NCI-H2171 treated with DMSO at 0.1 percent for 48 hours (cell line): ENCODE results near the gene ST7.

ENCODE experiments used
- DNase-seq: peaks from one replicate; lab custom pipeline; 2025; lab: John Stamatoyannopoulos, UW

ST7 gene

GRCh38 chr7:117067340-117067739, 114.0 kb downstream of the ST7 start:
- DNase-seq: no peak

GRCh38 chr7:117068511-117069145, 115.3 kb downstream of the ST7 start:
- peak; percentile 90 for DNase-seq

- peak; percentile 47 for DNase-seq
These were observed 116.1 kb downstream of the ST7 start for GRCh38 chr7:117069379-117069778.

GRCh38 chr7:117071551-117071950, 118.2 kb downstream of the ST7 start:
- peak; percentile 84 for DNase-seq

GRCh38 chr7:117072620-117073118, 119.4 kb downstream of the ST7 start:
- DNase-seq: peak; percentile 40

GRCh38 chr7:117074378-117074777, 121.1 kb downstream of the ST7 start:
- DNase-seq: no peak

- peak; percentile 85 for DNase-seq
These were observed 122.6 kb downstream of the ST7 start for GRCh38 chr7:117075934-117076333.

GRCh38 chr7:117076426-117076943, 123.2 kb downstream of the ST7 start:
- no peak for DNase-seq

- DNase-seq: peak; percentile 21
These were observed 124.4 kb downstream of the ST7 start for GRCh38 chr7:117077658-117078057.

- DNase-seq: no peak
These were observed 129.3 kb downstream of the ST7 start for GRCh38 chr7:117082647-117083046.

- peak; percentile 82 for DNase-seq
These were observed 130.3 kb downstream of the ST7 start for GRCh38 chr7:117083648-117084047.

- no peak for DNase-seq
These were observed 131.0 kb downstream of the ST7 start for GRCh38 chr7:117084286-117084685.

GRCh38 chr7:117085275-117085674, 132.0 kb downstream of the ST7 start:
- DNase-seq: peak; percentile 85

- peak; percentile 29 for DNase-seq
These were observed 132.6 kb downstream of the ST7 start for GRCh38 chr7:117085769-117086463.

GRCh38 chr7:117086788-117087187, 133.5 kb downstream of the ST7 start:
- DNase-seq: no peak

GRCh38 chr7:117087639-117088396, 134.5 kb downstream of the ST7 start:
- peak; percentile 33 for DNase-seq

GRCh38 chr7:117088623-117089194, 135.4 kb downstream of the ST7 start:
- DNase-seq: peak; percentile 27

- DNase-seq: peak; percentile 86
These were observed 137.5 kb downstream of the ST7 start for GRCh38 chr7:117090791-117091190.

GRCh38 chr7:117091721-117092120, 138.4 kb downstream of the ST7 start:
- peak; percentile 77 for DNase-seq

- peak; percentile 93 for DNase-seq
These were observed 139.5 kb downstream of the ST7 start for GRCh38 chr7:117092785-117093184.

GRCh38 chr7:117094457-117094856, 141.2 kb downstream of the ST7 start:
- no peak for DNase-seq

GRCh38 chr7:117095055-117095454, 141.8 kb downstream of the ST7 start:
- DNase-seq: no peak
